CD14-positive monocyte (primary cell): ENCODE measurements around the gene GALNT4. TPM values are rescaled to one million over a fixed set of nuclear protein-coding genes. Genes with fewer than 3 reads are reported as not detected.

Source experiments
- DNase-seq, 3 donors: peaks; one replicate each; pipeline ENCODE4 v3.0.0-alpha.2; 2011 to 2022
- H2AFZ ChIP-seq: 2 replicates; pipeline ENCODE4 v1.6.0; 2012; ENCODE audit warnings: mild to moderate bottlenecking, low read depth, low read length, inconsistent platforms; ENCODE audit not compliant: insufficient read depth, poor library complexity, severe bottlenecking
- H3K27ac ChIP-seq, 2 donors: 1 replicate in 1 of 2; 2 replicates in 1 of 2; pipeline ENCODE4 v1.5.1; 2012 to 2013; ENCODE audit warnings: low read length in 2 of 2, control low read depth in 1 of 2, inconsistent platforms in 1 of 2, low read depth in 1 of 2, mild to moderate bottlenecking in 1 of 2
- H3K27me3 ChIP-seq, 2 donors: one replicate each; pipeline versions ENCODE4 v1.6.0 to v1.6.1; 2011 to 2013; ENCODE audit warnings: low read length in 2 of 2; ENCODE audit not compliant: control insufficient read depth in 2 of 2, insufficient read depth in 2 of 2
- H3K36me3 ChIP-seq, 2 donors: replicated peaks in 1 of 2; 1 replicate in 1 of 2; 2 replicates in 1 of 2; pipeline versions ENCODE4 v1.5.1 to v1.6.1; 2012 to 2013; ENCODE audit warnings: low read length in 2 of 2, control low read depth in 1 of 2, inconsistent platforms in 1 of 2, mild to moderate bottlenecking in 1 of 2; ENCODE audit not compliant: insufficient read depth in 2 of 2, control insufficient read depth in 1 of 2
- H3K4me1 ChIP-seq, 2 donors: 1 replicate in 1 of 2; 2 replicates in 1 of 2; pipeline versions ENCODE4 v1.5.1 to v1.6.1; 2012 to 2013; ENCODE audit warnings: low read length in 2 of 2, control low read depth in 1 of 2, inconsistent platforms in 1 of 2, mild to moderate bottlenecking in 1 of 2, moderate library complexity in 1 of 2; ENCODE audit not compliant: insufficient read depth in 2 of 2, control insufficient read depth in 1 of 2
- H3K4me2 ChIP-seq: replicated peaks from 2 replicates; pipeline ENCODE3; 2012; ENCODE audit warnings: low read length, moderate library complexity, mild to moderate bottlenecking; ENCODE audit not compliant: poor library complexity, severe bottlenecking; ENCODE audit errors: extremely low read depth
- H3K4me3 ChIP-seq, 3 experiments: fragments of 200-600 bp in 1 of 3; sonication (generic) in 1 of 3; replicated peaks in 1 of 3; 1 replicate in 2 of 3; 2 replicates in 1 of 3; pipeline ENCODE4 v1.5.1; 2011 to 2013; ENCODE audit warnings: low read length in 3 of 3, mild to moderate bottlenecking in 3 of 3, control low read depth in 2 of 3, low read depth in 2 of 3, inconsistent platforms in 1 of 3, moderate library complexity in 1 of 3
- H3K79me2 ChIP-seq: 2 replicates; pipeline ENCODE4 v1.6.0; 2012; ENCODE audit warnings: mild to moderate bottlenecking, control low read depth, inconsistent platforms, low read length, moderate library complexity; ENCODE audit not compliant: insufficient read depth
- H3K9ac ChIP-seq: 2 replicates; pipeline ENCODE4 v1.6.0; 2017; ENCODE audit warnings: low read length, mild to moderate bottlenecking; ENCODE audit not compliant: insufficient read depth, poor library complexity, severe bottlenecking
- H3K9me3 ChIP-seq, 2 donors: replicated peaks in 1 of 2; 1 replicate in 1 of 2; 2 replicates in 1 of 2; pipeline versions ENCODE4 v1.5.1 to v1.6.1; 2012 to 2013; ENCODE audit warnings: low read length in 2 of 2, control low read depth in 1 of 2; ENCODE audit not compliant: control insufficient read depth in 1 of 2, insufficient read depth in 1 of 2
- H4K20me1 ChIP-seq: 2 replicates; pipeline ENCODE4 v1.6.0; 2012; ENCODE audit warnings: mild to moderate bottlenecking, low read length, control low read depth, moderate library complexity; ENCODE audit not compliant: insufficient read depth
- H3K27ac Mint-ChIP-seq, 7 donors: one replicate each; pipeline ENCODE4 v1.8.0; 2020; ENCODE audit warnings: mild to moderate bottlenecking in 7 of 7, mixed read lengths in 7 of 7, moderate library complexity in 6 of 7, inconsistent platforms in 2 of 7
- H3K27me3 Mint-ChIP-seq, 3 donors: one replicate each; pipeline ENCODE4 v1.8.0; 2021 to 2022; ENCODE audit warnings: low read depth in 3 of 3, mild to moderate bottlenecking in 3 of 3, mixed read lengths in 3 of 3, moderate library complexity in 3 of 3, inconsistent platforms in 1 of 3
- H3K36me3 Mint-ChIP-seq, 2 donors: one replicate each; pipeline ENCODE4 v1.8.0; 2020; ENCODE audit warnings: mixed read lengths in 2 of 2, inconsistent platforms in 1 of 2, mild to moderate bottlenecking in 1 of 2
- H3K4me1 Mint-ChIP-seq: one replicate; pipeline ENCODE4 v1.8.0; 2020; ENCODE audit warnings: mild to moderate bottlenecking, mixed read lengths
- H3K4me3 Mint-ChIP-seq, 2 donors: one replicate each; pipeline ENCODE4 v1.8.0; 2020; ENCODE audit warnings: mild to moderate bottlenecking in 2 of 2, mixed read lengths in 2 of 2, moderate library complexity in 1 of 2
- H3K9me3 Mint-ChIP-seq, 7 donors: one replicate each; pipeline ENCODE4 v1.8.0; 2020 to 2022; ENCODE audit warnings: mixed read lengths in 7 of 7, mild to moderate bottlenecking in 6 of 7, moderate library complexity in 6 of 7, inconsistent platforms in 2 of 7
- CTCF ChIP-seq: fragments of 200-600 bp; IDR thresholded peaks from one replicate; pipeline ENCODE4 v1.8.0; 2022; ENCODE audit warnings: antibody characterized with exemption, mild to moderate bottlenecking
- WGBS: methylation state at CpG from one replicate; pipeline ENCODE4 v1.1.5; 2013; ENCODE audit warnings: missing lambda C conversion rate; ENCODE audit not compliant: insufficient coverage; 5-methylcytosine and 5-hydroxymethylcytosine counted together
- intact Hi-C, 2 donors: fragments of 100-400 bp; cut with micrococcal nuclease; formaldehyde crosslinking; loops; one replicate each; pipeline versions ENCODE4 v1.15.0 to v1.15.1; 2023
- polyA plus RNA-seq, 3 donors: library from polyadenylated mRNA; depleted of rRNA in 1 of 3; unstranded in 2 of 3; stranded (reverse) in 1 of 3; fragments of 300-500 nt in 2 of 3; fragments of >200 nt in 1 of 3; fragmentation: Illumina TruSeq in 2 of 3; gene quantifications; 1 replicate in 2 of 3; 2 replicates in 1 of 3; pipeline ENCODE4 v1.2.3, GENCODE V29; 2012 to 2021

GALNT4 gene
- polyA plus RNA-seq, 3 donors, result 3.7 to 12.9 (median 10.7) TPM

- no peak overlapping the region for H3K4me3 ChIP-seq
- TF ChIP-seq CTCF, result no peak
- H3K27ac Mint-ChIP-seq, result peak overlapping the region in 5 of 7 donors; percentile 3 to 67 (median 40)
- peaks cover 1 to 7% (median 3%) of the 10 kb centered on the region in 7 donors for H3K9me3 Mint-ChIP-seq
- no peak overlapping the region for H3K27ac ChIP-seq
- no peaks in the 10 kb centered on the region for H3K36me3 ChIP-seq
- intact Hi-C loops, result loop anchor here (5.0 to 10.0 kb wide), 5 partner anchors 54 to 1384 kb away; partner anchors contain the start of genes CEP290 (in 1 of the 2), DUSP6 (in 1 of the 2) and TMTC3 (in 1 of the 2)
- no peak overlapping the region for H2AFZ ChIP-seq
- no peaks in the 10 kb centered on the region for H3K27me3 ChIP-seq
- H3K27me3 Mint-ChIP-seq, result no peaks in the 10 kb centered on the region
- peak overlapping the region in 1 of 2 donors; percentile 7 for H3K4me3 Mint-ChIP-seq
- peaks cover 0 to 2% of the 10 kb centered on the region in 2 donors for H3K9me3 ChIP-seq
- peak; percentile 20 to 53 (median 36) for DNase-seq
- peaks cover 7 to 10% of the 10 kb centered on the region in 2 donors for H3K36me3 Mint-ChIP-seq
- H4K20me1 ChIP-seq, result peaks cover 9% of the 10 kb centered on the region
- H3K4me1 ChIP-seq, result peaks cover 20 to 28% of the 10 kb centered on the region in 2 donors
- peaks cover 28% of the 10 kb centered on the region for H3K79me2 ChIP-seq
- WGBS, result 61% methylated on average over 2 of the region's 4 CpGs
- H3K4me1 Mint-ChIP-seq, result peaks cover 30% of the 10 kb centered on the region
- no peak overlapping the region for H3K9ac ChIP-seq
- no peak overlapping the region for H3K4me2 ChIP-seq
Measured at GRCh38 chr12:89528434-89528833, 3.8 kb upstream of the GALNT4 start.

GRCh38 chr12:89525824-89526770 lies 1.5 kb upstream of the GALNT4 start, which contains the start of gene POC1B:
Gene POC1B (minus strand): TSS chr12:89526047. CDS start chr12:89525895, 152 bp downstream.
- DNase-seq, result peak; percentile 30 to 51 (median 47)
- no peak for TF ChIP-seq CTCF
- H3K4me1 ChIP-seq, result peaks cover 37 to 52% of the 10 kb centered on the region in 2 donors
- peak within 1 kb of the TSS; percentile 79 to 85 for H3K27ac ChIP-seq
- H3K27me3 Mint-ChIP-seq, result no peaks in the 10 kb centered on the region
- H3K4me2 ChIP-seq, result peak within 1 kb of the TSS; percentile 97
- peaks cover 0 to 2% of the 10 kb centered on the region in 2 donors for H3K9me3 ChIP-seq
- H3K4me1 Mint-ChIP-seq, result peaks cover 53% of the 10 kb centered on the region
- WGBS, result under 1% methylated on average over 24 of the region's 39 CpGs
- H3K36me3 Mint-ChIP-seq, result peaks cover 16 to 18% of the 10 kb centered on the region in 2 donors
- H3K4me3 Mint-ChIP-seq, result peak within 1 kb of the TSS; percentile 98 to 99
- peaks cover 1 to 7% (median 4%) of the 10 kb centered on the region in 7 donors for H3K9me3 Mint-ChIP-seq
- peaks cover 18% of the 10 kb centered on the region for H4K20me1 ChIP-seq
- H3K27ac Mint-ChIP-seq, result peak within 1 kb of the TSS; percentile 84 to 97 (median 94)
- H3K36me3 ChIP-seq, result no peaks in the 10 kb centered on the region
- H3K27me3 ChIP-seq, result no peaks in the 10 kb centered on the region
- H3K79me2 ChIP-seq, result peaks cover 51% of the 10 kb centered on the region
- H3K4me3 ChIP-seq, result peak within 1 kb of the TSS; percentile 80 to 91 (median 90)
- intact Hi-C loops, result loop anchor here (2.0 to 10.0 kb wide), 6 partner anchors 51 to 1381 kb away; partner anchors contain the start of genes CEP290 (in 1 of the 2), DUSP6 (in 1 of the 2) and TMTC3 (in 1 of the 2)
- peak within 1 kb of the TSS; percentile 97 for H2AFZ ChIP-seq
- peak within 1 kb of the TSS; percentile 81 for H3K9ac ChIP-seq
